GM18511 (cell line): ENCODE data around the gene SNX24.
A peak's percentile ranks its signal among the peaks of the same experiment; 100 is the strongest.

Experiments used
- ATAC-seq: cut with Tn5 transposase; IDR thresholded peaks from one replicate; pipeline ENCODE4 v1.9.1; 2021; ENCODE audit warnings: mild to moderate bottlenecking, moderate library complexity; ENCODE audit not compliant: unreplicated experiment

Gene SNX24

DNA sequence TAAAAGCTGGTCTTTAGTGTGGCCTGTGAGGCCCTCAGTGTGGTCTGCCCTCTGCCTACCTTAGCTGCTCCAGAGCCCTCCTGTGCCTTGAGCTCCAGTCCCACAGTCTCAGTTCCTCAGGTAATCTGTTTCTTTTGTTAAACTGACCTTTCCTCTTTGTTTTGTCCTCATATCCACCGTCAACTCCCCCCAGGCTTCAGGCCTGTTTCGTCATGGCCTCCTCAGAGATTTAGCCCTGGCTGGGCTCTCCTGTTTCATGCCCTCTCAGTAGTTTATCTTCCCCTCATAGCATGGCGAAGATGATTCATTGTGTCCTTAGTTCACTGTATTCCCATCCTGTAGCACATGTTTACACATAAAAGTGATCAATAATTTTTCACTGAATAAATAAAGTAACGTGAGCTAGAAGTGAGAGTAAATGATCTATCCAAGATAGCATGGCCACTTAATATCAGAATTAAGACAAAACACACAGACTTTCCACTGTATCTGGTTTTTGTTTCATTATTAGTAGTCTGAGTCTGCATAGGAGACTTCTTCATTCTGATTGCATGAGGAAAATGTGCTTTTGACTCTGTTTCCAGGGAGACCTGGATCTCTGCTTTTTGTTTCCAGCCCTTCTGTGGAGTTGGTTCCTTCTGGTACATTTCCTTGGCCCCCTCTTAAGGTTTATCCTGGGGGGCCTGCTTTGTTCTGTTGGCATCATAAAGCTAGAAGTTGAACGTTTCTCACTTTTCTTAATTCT lies 70.5 kb downstream of the SNX24 start:
- peak; percentile 98 for ATAC-seq

DNA sequence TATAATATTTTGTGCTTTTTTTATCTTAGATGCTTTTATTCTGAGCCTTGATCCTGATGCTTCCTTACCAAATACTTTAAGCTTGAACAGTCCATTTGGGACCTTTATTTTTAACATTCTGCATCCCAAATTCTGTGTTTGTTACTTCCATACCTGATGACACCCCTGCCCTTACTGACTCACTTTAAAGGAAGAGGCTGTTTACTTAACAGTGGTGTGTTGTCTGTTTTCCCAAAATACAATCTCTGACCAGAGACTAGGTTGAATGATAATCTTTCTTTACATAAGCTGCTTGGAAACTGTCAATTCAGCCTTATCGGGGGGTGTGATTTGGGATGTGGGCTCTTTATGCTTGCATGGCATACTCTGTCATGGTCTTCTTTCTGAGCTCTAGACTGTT lies 71.1 kb downstream of the SNX24 start:
- no peak for ATAC-seq

DNA sequence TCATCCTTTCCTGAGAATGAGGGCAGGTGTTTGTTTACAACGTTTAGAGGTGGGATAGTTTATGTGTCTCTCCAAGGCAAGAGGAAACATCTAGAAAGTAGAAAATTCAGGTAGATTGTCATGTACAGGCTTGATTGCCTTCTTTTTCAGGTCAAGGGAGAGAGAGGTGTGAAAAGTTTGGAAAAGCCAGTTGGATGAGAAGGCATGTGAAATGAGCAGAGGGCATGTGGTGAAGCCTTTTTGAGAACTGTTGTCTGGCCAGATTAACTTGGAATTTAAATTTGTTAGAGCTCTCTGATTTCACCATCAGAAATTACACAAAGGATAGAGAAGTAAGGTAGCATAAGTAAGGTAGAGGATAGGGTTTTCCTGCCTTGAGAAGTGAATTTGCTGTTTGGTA lies 74.6 kb downstream of the SNX24 start:
- ATAC-seq: no peak

DNA sequence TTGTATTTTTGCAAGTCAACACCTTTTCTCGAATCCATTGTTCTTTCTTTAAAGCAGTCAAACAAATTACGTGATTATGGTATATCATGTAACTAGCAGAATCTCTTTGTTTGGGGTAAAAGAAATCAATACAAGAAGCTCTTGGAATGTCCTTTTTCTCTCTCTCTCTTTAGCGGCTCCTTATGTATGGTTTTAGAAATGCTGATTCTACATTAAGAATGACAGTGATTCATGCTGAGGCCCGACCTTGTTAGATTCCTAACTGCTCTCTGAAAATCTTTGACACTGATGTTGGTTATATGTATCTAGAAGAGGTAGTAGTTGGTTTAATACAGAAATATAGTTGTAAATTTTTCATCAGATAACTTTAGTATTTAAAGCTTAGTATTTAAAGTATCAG lies 76.4 kb downstream of the SNX24 start:
- ATAC-seq: no peak

DNA sequence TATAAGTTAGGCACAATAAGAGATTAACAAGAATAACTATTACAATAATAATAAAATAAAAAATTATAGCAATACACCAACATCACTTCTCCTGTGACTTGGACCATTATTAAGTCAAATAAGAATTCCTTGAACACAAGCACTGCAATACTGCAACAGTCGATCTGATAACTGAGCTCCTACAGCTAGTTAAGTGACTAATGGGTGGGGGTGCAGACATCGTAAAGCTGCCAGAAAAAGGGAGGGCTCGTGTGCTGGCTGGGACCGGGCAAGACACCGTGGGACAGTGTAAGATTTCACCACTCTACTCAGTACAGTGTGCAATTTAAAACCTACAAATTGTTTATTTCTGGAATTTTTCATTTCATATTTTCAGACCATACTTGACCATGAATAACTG lies 78.8 kb downstream of the SNX24 start:
- ATAC-seq: no peak

DNA sequence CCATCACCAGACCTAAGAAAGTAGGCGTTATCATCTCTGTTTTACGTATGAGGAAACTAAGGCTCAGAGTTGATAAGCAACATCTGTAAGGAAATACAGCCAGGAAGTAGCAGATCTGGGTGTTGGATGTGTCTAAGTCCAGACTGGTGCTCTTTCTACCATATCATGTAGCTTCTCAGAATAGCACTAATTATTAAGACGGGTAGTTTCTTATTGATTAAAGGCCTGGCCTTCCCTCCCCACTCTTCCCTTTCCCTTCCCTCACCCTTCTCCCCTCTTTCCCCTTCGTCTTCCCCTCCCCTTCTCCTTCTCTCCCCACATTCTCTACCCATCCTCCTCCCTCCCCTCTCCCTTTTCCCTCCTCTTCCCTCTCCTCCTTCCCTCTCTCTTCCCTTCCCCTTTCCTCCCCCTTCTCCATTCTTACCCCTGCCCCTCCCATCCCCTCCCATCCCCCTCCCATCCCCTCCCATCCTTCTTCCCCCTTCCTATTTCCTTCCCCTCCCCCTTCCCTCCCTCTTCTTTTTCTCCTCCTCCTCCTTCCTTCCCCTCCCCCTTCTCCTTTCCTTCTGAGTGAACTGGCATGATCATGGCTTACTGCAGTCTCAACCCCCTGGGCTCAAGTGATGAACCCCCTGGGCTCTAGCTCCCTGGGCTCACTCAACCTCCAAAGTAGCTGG lies 79.4 kb downstream of the SNX24 start:
- ATAC-seq: no peak

DNA sequence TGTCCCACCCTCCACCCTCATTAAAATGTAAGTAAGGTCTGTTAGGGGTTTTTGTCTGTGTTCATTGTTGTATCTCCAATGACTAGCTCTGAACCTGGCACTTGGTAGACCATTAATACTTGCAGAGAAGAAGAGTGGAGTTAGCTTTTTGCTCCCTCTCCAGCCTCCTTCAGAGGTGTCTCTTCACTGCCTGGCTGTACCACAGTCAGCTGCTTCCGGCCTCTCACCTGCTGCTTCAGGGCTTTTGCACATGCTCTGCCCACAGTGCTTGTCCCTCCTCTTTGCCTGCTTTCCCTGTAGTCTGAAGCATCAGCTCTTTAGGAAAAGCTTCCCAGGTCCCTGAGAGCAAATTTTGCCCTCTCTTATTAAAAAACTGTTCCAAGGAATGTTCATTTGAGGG lies 83.6 kb downstream of the SNX24 start:
- ATAC-seq: no peak

DNA sequence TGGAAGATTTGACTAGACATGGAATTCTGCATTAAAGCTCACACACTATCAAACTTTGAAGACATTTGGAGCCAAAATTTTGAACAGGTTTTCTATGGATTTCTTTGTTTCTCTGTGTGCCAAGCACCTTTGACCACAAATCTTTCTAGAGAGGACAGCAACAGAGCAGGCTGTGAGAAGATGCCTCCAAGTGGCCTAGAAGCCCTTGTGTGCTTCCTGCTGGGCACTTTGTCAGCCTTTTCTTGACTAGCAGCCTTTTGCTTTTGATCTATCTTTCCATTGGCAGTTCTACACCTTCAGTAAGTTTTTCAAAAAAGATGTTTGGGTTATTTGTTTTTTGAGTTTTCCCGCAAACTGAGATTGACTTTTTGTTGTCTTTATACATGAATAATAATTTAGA lies 84.6 kb downstream of the SNX24 start:
- ATAC-seq: no peak

DNA sequence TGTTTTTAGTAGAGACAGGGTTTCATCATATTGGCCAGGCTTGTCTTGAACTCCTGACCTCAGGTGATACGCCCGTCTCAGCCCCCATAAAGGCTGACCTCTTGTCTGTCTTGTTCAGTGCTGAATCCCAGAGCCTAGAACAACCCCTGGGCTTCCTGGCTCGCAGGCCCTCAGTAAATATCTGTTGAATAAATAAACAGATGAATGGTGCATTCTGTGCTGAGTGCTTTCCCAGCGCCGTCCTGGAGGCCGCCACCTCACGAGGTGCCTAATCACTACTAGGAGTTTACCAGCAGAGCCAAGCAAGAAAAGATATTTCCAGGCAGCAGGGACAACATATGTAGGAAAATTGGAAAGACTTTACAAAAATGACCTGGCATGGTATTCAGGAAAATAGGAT lies 88.5 kb downstream of the SNX24 start:
- ATAC-seq: no peak

DNA sequence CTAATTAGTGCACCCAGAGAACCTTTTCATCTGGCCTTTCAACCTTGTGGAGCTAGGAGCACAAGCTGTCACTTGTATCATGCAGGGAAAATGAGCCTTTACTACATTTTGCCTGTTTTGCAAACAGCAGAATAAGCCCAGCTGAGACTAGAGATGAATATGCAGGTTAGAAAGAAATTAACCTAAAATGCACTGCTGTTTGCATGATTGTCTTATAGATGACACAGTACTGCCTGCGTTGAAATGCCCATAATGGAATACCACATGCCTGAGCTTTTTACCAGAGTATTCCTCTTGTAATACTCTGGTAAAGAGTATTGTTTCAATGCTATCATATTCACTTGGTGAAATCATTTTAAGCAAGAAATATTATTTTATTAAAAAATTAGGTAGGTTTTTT lies 90.7 kb downstream of the SNX24 start:
- ATAC-seq: no peak

DNA sequence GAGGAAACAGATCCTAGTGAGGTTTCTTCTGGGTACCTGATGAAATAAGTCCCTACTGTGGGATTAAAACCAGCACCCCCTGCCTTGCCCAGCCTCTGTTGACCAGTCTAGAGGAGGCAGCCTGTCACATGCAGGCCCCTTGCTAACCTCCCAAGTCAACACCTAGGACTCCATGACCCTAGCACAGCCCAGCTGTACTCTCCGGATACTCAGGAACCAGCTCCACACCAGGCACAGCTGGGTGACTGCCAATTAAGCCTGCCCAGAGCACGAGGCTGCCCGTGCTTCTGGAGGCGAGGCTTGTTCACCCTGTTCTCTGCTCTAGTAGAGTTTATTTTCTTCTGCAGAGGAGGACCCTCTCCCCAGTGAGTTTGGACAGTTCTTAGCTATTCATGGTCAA lies 92.5 kb downstream of the SNX24 start:
- ATAC-seq: no peak

DNA sequence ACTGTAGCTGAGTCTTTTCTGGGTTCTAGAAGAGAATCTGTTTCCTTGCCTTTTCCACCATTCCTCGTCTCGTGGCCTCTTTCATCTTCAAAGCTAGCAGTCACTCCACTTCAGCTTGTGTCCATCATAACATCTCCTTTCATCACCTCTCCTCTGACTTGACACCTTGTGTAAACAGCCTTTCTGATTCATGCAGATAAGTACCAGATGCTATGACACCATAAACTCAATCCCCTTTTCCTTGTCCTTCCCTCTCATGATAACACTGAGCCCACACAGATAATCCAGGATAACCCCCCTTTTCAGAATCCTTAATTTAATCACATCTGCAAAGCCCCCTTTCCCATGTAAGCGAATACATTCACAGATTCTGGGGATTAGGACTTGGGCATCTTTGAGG lies 95.5 kb downstream of the SNX24 start:
- no peak for ATAC-seq

DNA sequence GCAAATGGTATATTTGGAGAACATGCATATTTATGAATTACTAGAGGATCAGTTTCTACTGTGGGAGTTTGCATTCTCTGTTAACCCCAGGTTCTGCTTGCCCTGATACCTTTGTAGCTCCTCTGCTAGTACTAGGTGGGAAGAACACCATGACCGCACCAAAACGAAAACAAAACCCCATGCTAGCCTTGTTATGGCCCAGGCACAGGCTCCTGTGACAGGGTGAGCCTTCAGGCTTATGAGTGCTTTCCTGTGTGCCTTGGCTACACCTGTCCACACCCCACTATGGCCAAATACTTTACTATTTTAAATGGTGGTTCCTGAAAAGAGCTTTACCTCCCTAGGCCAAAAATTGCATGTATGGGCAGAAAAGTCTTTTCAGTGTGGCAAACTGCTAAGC lies 96.3 kb downstream of the SNX24 start:
- no peak for ATAC-seq

DNA sequence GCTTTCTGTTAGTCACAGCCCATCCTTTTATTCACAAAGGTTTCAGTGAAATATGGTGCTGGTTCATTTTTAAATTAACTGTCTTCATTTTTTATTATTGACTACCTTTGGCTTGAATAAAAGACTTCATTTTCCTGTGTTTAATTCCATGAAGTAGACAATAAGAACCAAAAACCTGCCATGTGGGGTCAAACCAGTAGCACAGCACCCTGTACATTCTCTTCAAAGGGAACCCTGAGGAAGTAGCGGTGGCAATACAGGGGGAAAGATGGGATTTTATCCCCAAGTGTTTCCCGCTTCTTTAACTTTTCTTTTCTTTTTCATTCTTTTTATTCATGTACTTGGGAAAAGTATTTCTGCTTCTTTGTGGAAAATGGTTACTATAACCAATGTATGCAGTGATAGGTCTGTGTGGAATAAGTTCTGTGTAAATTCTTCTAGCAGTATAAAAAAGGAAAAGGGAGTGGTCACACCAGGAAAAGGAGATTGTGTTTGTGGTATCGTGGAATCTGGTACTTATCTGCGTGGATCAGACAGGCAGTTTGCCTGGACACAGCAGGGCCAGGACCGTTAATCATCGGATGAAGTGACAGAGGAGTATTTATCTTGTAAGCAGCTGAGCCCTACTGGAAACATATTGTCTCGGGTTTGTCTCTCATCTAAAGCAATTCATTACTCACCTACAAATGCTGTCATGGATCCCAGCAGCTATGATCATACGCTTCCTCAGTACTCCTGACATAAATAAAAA lies 96.9 kb downstream of the SNX24 start:
- ATAC-seq: no peak

DNA sequence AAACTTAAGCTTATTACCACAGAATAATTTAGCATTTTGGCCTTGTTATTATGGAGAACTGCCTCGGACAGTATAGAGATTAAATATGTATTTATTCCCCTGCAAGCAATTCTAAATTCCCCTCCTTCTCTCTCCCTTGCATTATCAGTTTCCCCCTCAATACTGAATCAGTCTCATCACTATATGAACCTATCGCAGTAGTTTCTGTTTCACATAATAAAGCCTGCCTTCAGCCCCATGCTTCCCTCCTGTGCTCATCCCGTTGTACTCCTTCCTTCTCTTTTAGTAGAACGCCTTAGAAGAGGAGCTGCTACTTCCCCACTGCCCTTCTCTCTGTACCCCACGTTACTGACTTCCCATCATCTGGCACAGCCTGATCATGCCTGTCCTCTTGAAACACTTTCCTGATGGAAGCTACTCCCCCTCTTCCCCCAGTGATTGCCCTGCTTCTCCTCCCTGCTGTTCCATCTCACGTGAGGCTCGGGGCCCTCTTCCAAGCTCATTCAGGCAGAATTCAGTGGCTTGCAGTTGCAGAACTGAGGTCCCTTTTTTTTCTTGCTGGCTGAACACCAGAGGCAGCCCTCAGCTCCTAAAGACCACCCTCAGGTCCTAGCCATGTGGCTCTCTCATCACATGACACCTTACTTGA lies 97.8 kb downstream of the SNX24 start:
- peak; percentile 61 for ATAC-seq

DNA sequence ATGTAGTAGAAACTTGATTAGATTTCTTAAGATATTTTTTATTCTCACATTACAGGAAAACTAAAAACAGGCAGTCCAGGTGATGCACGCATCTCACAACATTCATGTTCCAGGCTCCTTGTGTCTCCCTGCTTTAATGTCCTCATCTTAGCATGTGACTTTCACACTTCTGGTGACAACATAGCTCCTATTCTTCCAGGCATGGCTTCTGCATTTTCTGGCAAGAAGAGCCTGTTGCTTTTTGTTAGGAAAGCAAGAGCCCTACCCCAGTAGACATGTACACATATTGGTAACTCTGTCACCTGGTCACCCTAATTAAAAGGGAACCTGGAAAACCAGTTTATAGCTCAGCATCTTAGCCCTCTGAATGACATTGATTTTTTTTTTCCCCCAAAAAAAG lies 98.6 kb downstream of the SNX24 start:
- ATAC-seq: no peak

DNA sequence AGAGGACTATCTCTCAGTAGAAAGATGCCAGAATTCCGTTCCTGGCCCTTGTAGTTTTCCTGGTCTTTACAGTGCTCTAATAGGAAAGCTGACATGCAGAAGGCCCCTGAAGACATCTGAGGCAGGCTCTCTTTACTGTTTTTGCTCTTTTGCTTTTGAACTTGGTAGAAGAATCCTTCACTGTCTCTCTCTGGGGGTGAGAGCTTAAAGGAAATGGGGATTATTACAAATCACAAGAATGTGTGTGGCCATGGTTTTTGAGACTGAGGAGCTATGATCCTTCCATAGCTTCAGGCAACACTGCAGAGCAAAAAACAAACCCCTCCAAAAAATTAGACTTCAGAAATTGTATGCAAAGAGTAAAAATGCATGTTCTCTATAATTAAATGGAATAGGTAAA lies 102.0 kb downstream of the SNX24 start:
- no peak for ATAC-seq

DNA sequence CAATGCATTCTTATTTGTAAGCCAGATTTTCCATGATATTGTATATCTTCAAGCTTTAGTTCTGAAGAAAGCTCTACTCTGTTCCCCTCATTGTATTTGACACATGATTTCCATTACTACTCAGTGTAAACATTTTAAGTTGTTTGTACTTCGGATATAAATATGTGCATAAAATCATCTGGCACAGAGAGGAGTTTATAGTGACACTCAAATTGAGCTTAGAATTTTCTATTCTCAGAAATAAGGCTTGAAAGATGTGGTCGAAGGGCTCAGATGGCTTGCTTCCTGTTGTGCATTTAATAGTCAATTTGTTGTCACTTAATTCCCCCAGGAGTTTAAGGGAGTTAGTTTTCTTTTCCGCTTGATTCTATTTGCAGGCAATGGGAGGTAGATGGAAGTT lies 102.4 kb downstream of the SNX24 start:
- no peak for ATAC-seq

DNA sequence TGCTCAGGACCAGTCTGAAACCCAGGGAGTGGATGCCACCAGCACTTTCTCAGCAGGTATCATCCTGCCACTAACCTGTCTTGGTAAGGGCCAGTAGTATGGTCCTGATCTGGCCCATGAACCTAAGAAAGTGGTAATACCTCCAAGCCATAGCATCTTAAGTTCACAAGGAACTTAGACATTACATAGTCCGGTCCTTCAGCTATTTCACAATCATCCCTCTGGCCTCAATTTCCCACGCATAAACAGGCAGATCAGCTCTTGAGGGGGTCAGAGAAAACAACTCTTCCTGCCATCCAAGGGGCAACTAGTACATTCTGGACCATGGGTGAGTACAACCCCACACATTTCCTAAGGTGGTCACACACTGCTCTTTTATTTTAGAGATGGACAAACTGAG lies 102.9 kb downstream of the SNX24 start:
- ATAC-seq: no peak

DNA sequence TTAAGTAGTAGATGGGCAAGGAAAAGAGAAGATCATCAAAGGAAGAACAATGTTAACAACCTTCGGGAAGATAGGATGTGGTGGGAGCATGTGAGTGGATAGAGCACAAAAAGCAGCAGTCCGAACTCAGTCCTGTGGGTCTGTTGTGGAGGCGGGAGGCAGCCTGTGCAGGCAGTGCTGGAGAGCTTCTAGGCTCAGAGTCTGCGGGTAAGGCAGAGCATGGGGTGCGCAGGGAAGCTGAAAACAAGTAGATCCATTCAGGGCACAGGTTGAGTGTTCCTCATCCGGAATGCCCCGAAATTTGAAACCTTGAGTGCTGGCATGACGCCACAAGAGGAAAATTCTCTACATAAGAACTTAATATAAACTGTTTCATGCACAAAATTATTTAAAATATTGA lies 106.2 kb downstream of the SNX24 start:
- ATAC-seq: no peak

DNA sequence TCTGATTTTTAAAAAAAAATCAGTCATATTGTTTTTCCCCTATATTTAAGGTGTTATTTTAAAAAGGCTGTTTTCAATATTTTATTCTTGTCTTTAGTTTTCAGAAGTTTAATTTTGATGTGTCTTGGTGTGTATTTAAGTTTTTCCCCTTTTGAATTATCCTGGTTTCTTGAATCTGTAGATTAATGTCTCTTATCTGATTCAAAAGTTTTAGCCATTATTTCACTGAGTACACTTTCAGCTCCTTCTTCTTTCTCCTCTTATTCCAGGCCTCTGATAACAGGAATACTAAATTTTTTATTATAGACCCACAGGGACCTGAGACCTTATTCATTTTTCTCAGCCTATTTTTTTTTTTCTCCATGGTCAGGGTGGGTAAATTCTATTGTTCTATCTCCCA lies 109.3 kb downstream of the SNX24 start:
- ATAC-seq: no peak

DNA sequence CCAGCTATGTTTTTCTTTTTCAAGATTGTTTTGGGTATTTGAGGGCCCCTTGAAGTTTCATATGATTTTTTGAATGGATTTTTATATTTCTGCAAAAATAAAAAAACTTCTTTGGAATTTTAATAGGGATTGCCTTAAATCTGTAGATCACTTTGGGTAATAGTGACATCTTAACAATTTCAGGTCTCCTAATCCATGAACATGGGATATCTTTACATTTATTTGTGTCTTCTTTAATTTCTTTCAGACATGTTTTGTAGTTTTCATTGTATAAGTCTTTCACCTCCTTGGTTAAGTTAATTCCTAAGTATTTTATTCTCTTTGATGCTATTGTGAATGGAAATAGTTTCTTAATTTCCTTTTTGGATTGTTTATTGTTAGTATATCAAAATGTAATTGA lies 112.0 kb downstream of the SNX24 start:
- no peak for ATAC-seq
